Ascending aorta (tissue), 2 donors: ENCODE measurements around the gene SPDYA. TPM values are rescaled to one million over a fixed set of nuclear protein-coding genes. Genes with fewer than 3 reads are reported as not detected.

Experiments used
- DNase-seq, 2 donors: peaks; one replicate each; pipeline ENCODE4 v3.0.0-alpha.2; 2019; ENCODE audit warnings: low spot score in 2 of 2
- H3K27ac ChIP-seq, 2 donors: fragments of 200-600 bp; sonication (generic); one replicate each; pipeline ENCODE4 v1.5.1; 2016 to 2017; ENCODE audit warnings: mild to moderate bottlenecking in 1 of 2
- H3K27me3 ChIP-seq: fragments of 200-600 bp; sonication (generic); one replicate; pipeline ENCODE4 v1.5.1; 2017
- H3K36me3 ChIP-seq, 2 donors: fragments of 200-600 bp; sonication (generic); one replicate each; pipeline ENCODE4 v1.5.1; 2016
- H3K4me1 ChIP-seq, 2 donors: fragments of 200-600 bp; sonication (generic); one replicate each; pipeline ENCODE4 v1.5.1; 2016 to 2017; ENCODE audit warnings: mild to moderate bottlenecking in 1 of 2
- H3K4me3 ChIP-seq, 2 donors: fragments of 200-600 bp; sonication (generic); one replicate each; pipeline ENCODE4 v1.5.1; 2016 to 2017; ENCODE audit warnings: mild to moderate bottlenecking in 1 of 2
- H3K9me3 ChIP-seq, 2 donors: fragments of 200-600 bp; sonication (generic); one replicate each; pipeline ENCODE4 v1.5.1; 2016
- intact Hi-C: fragments of 100-400 bp; cut with DNase I; formaldehyde crosslinking; loops from one replicate; pipeline ENCODE4 v1.15.1; 2023
- total RNA-seq: library from RNA; depleted of rRNA; stranded (reverse); fragments of >200 nt; gene quantifications from one replicate; pipeline ENCODE4 v1.1.0, GENCODE V29; 2016
- TF ChIP-seq, protein P1 (sequence below), 3 experiments: fragments of 200-600 bp in 2 of 3; fragments of 450-650 bp in 1 of 3; sonication (generic) in 2 of 3; IDR thresholded peaks; one replicate each; pipeline ENCODE4 v1.5.1; 2016 to 2019; ENCODE audit warnings: antibody characterized with exemption in 3 of 3, mild to moderate bottlenecking in 1 of 3, moderate library complexity in 1 of 3

The SPDYA gene
- total RNA-seq, 1 donor from 2014 or later = 0.32 TPM

DNA sequence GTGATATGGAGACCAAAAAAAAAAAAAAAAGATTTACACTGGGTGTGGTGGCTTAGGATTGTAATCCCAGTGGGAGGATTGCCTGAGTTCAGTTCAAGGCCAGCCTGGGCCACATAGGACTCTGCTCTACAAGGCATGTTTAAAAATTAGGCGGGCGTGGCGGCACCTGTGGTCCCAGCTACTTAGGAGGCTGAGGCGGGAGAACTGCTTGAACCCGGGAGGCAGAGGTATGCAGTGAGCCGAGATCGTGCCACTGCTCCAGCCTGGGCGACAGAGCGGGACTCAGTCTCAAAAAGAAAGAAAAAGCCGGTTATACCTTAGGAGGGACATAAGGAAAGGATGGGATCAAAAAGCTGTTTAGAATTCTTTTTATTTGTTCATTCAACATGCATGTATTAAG, 707 bp upstream of the SPDYA start:
- Histone ChIP-seq H3K4me1 (peaks cover 11% of the 10 kb centered on the region in 2 donors), H3K27ac (peak overlapping the region in 1 of 2 donors; percentile 55), H3K36me3 (peaks cover 22 to 24% of the 10 kb centered on the region in 2 donors), H3K9me3 (no peaks in the 10 kb centered on the region), H3K4me3 (peak overlapping the region; percentile 58 to 69), H3K27me3 (no peaks in the 10 kb centered on the region)
- TF ChIP-seq, protein P1, sequence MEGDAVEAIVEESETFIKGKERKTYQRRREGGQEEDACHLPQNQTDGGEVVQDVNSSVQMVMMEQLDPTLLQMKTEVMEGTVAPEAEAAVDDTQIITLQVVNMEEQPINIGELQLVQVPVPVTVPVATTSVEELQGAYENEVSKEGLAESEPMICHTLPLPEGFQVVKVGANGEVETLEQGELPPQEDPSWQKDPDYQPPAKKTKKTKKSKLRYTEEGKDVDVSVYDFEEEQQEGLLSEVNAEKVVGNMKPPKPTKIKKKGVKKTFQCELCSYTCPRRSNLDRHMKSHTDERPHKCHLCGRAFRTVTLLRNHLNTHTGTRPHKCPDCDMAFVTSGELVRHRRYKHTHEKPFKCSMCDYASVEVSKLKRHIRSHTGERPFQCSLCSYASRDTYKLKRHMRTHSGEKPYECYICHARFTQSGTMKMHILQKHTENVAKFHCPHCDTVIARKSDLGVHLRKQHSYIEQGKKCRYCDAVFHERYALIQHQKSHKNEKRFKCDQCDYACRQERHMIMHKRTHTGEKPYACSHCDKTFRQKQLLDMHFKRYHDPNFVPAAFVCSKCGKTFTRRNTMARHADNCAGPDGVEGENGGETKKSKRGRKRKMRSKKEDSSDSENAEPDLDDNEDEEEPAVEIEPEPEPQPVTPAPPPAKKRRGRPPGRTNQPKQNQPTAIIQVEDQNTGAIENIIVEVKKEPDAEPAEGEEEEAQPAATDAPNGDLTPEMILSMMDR (IDR thresholded peaks at IDR 0.05) = no peak
- intact Hi-C loops = loop anchor here (2.0 to 5.0 kb wide), 2 partner anchors 43 to 243 kb away; no protein-coding TSS in a partner anchor
- no peak for DNase-seq

DNA sequence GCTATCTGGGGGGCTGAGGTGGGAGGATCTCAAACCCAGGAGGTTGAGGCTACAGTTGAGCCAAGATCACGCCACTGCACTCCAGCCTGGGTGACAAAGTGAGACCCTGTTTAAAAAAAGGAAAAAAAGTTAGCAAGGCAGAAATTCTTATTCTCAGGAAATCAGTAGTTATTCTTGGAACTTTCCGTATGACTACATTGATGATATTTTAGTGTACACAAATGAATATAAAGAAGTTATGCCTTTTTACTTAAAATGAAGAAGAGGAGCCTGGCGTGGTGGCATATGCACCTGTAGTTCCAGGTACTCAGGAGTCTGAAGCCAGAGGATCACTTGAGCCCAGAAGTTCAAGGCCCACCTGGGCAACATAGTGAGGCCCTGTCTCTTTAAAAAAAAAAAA, 7.4 kb downstream of the SPDYA start:
- Histone ChIP-seq H3K9me3 (no peaks in the 10 kb centered on the region), H3K4me3 (no peak overlapping the region), H3K4me1 (no peaks in the 10 kb centered on the region), H3K27ac (no peak overlapping the region), H3K27me3 (no peaks in the 10 kb centered on the region), H3K36me3 (no peaks in the 10 kb centered on the region)
- no peak for DNase-seq
- intact Hi-C loops = loop anchor here (2.0 kb wide), 1 partner anchor 79 kb away; no protein-coding TSS in a partner anchor
- TF ChIP-seq, protein P1 (IDR thresholded peaks at IDR 0.05) = no peak

DNA sequence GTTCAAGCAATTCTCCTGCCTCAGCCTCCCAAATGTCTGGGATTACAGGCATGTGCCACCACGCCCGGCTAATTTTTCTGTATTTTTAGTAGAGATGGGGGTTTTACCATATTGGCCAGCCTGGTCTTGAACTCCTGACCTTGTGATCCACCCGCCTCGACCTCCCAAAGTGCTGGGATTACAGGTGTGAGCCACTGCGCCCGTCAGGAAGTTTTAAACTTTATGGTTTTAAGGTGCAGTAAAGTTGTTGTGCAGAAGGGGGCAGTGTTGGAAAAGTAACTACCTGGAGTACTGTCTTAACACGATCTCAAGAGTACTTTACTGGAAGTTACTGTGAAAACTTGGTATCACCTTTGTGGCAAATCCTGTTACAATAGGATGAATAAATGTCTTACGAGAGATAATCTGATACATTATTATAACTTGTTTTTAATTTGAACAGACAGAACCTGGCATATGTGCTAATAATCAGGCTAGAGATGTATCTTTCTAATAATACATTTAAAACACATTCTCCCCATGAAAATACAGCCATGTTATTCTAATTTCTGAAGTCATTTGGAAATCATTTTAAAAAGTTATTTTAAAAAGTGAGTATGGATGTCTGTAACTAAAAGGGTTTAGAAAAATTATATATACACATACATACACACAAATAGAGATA, 10.8 kb downstream of the SPDYA start:
- Histone ChIP-seq H3K36me3 (no peaks in the 10 kb centered on the region), H3K4me1 (no peaks in the 10 kb centered on the region), H3K27me3 (no peaks in the 10 kb centered on the region), H3K27ac (no peak overlapping the region), H3K9me3 (no peaks in the 10 kb centered on the region), H3K4me3 (no peak overlapping the region)
- intact Hi-C loops = no loop called here
- no peak for DNase-seq
- TF ChIP-seq, protein P1 (IDR thresholded peaks at IDR 0.05) = peak; percentile 57 to 78 (median 66)

DNA sequence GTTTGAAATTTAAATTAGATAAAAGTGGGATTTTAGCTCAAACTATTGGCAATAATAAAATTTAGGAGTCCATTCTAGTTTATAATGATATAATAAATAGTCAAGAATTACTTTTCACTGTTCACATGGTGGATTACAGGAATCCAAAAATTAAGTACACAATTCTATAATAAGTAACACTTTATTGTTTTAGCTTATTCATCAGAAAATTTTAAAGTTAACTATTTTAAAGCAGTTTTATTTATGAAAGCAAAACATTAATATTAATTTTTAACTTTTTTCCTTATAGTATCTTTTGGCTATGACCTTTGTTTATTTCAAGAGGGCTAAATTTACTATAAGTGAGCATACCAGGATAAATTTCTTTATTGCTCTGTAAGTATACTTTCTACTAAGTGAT, 11.4 kb downstream of the SPDYA start:
- no peak overlapping the region for H3K4me3 ChIP-seq
- H3K27me3 ChIP-seq = no peaks in the 10 kb centered on the region
- H3K36me3 ChIP-seq = no peaks in the 10 kb centered on the region
- no peaks in the 10 kb centered on the region for H3K4me1 ChIP-seq
- TF ChIP-seq, protein P1 (IDR thresholded peaks at IDR 0.05) = no peak
- no peaks in the 10 kb centered on the region for H3K9me3 ChIP-seq
- intact Hi-C loops = no loop called here
- DNase-seq = no peak
- no peak overlapping the region for H3K27ac ChIP-seq

DNA sequence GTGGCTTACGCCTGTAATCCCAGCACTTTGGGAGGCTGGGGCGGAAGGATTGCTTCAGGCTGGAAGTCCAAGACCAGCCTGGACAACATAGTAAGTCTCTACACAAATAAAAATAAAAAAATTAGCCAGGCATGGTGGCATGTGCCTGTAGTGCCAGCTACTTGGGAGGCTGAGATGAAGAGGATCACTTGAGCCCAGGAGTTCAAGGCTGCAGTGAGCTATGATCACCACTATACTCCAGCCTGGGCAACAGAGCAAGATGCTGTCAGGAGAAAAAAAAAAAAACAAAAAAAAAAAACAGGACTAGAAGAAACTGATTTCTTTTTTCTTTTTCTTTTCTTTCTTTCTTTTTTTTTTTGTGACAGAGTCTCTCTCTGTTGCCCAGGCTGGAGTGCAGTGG, 13.6 kb downstream of the SPDYA start:
- TF ChIP-seq, protein P1 (IDR thresholded peaks at IDR 0.05) = no peak
- Histone ChIP-seq H3K4me3 (no peak overlapping the region), H3K36me3 (no peaks in the 10 kb centered on the region), H3K4me1 (no peaks in the 10 kb centered on the region), H3K27ac (no peak overlapping the region), H3K9me3 (no peaks in the 10 kb centered on the region), H3K27me3 (no peaks in the 10 kb centered on the region)
- no peak for DNase-seq
- intact Hi-C loops = no loop called here
